Tibial nerve (tissue), 3 donors: ENCODE data around the gene CST4.

ENCODE experiments used
- CTCF ChIP-seq, 5 experiments: fragments of 200-600 bp in 3 of 5; fragments of 450-650 bp in 2 of 5; sonication (generic) in 3 of 5; IDR thresholded peaks; one replicate each; pipeline ENCODE4 v1.5.1; 2016 to 2019; ENCODE audit warnings: antibody characterized with exemption in 5 of 5, mild to moderate bottlenecking in 3 of 5, moderate library complexity in 2 of 5
- POLR2A ChIP-seq, 2 donors: fragments of 450-650 bp; IDR thresholded peaks; one replicate each; pipeline ENCODE4 v1.6.1; 2017; ENCODE audit warnings: antibody characterized with exemption in 2 of 2, mild to moderate bottlenecking in 2 of 2, moderate library complexity in 2 of 2

- no peak for TF ChIP-seq CTCF (IDR thresholded peaks at IDR 0.05)
- TF ChIP-seq POLR2A (IDR thresholded peaks at IDR 0.05) = no peak
Observed at GRCh38 chr20:23636182-23636907, 52.5 kb downstream of the CST4 start.
